Measurements from ENCODE around the gene ALG6.

Gene ALG6

DNA sequence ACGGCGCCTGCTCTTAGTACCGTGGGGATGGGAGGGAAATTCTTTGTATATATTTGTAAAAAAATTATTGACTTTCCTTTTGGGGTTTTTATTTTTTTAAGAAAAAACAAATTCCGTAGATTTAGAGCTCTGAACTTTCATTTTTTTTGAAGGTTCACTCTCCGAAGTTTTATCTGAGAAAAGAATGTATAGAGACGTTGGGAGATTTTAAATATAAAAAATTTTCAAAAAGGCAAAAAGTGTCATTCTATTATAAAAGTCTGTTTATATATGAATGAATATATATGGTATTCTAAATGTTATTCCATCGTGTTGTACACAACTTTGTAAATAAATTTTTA is 42.7 kb upstream of the ALG6 start:
- Mint-ChIP-seq H3K27ac (peak overlapping the region; percentile 91), H3K36me3 (ENCODE audit: low read depth) (peaks cover 8% of the 10 kb centered on the region), H3K4me1 (ENCODE audit: low read depth) (peaks cover 27% of the 10 kb centered on the region), H3K9me3 (peaks cover 3% of the 10 kb centered on the region), H3K27me3 (ENCODE audit: low read depth) (peaks cover 80% of the 10 kb centered on the region), H3K4me3 (peak overlapping the region; percentile 80)
- no peak for DNase-seq (ENCODE audit: low spot score)

DNA sequence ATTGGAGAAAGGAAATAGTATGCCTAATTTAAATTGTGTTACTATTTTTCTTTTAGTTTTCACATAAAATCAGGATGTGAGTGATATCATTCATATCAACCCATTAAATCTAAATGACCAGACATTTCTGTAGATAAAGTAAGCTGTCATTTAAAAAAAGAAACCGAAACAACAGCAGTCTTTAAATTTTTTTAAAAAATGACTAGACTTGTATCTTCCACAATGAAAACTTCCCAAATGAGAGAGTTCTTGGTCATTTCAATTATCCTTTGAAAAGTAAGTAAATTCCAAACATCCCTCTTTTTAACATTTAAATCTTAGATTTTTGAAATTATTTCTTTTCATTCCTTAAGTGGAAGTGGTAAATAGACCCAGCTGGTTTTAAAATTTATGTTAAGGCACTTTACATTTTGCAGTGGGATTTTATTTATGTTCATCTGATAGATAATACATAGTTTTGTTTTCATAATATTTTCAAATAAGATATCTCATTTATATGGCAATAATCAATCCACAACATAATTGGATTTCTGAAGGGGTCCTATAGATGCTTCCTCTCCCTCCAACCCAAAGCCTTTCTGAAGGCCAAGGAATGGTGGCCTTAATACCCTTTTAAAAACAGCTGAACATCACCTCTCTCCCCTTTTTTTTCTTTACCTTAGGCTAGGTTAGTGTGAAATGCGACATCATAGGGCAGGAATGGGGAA is 42.0 kb upstream of the ALG6 start:
- no peaks in the 10 kb centered on the region for H3K9me3 Mint-ChIP-seq
- peak overlapping the region; percentile 12 for H3K4me3 Mint-ChIP-seq
- H3K4me1 Mint-ChIP-seq (ENCODE audit: low read depth) = peaks cover 24% of the 10 kb centered on the region
- peaks cover 5% of the 10 kb centered on the region for H3K36me3 Mint-ChIP-seq (ENCODE audit: low read depth)
- DNase-seq (ENCODE audit: low spot score) = no peak
- peak overlapping the region; percentile 41 for H3K27ac Mint-ChIP-seq
- H3K27me3 Mint-ChIP-seq (ENCODE audit: low read depth) = peaks cover 77% of the 10 kb centered on the region

DNA sequence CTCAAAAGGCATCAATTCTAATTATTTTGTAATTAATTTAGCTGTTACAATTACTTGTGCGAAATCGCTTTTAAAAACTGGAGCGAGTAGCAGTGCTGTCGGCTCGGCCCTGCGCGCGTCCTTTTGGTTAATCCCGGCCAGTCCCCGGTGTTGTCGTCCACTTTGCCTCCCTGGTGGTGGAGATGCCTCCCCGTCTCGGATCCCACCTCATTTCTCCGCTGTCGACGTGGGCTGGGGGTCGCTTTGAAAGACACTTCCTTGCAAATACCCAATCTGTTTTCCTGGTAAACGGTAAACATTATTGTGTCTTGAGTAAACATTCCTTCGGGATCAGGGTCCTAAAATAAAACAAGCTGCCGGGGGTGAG is 41.3 kb upstream of the ALG6 start:
- H3K4me1 Mint-ChIP-seq (ENCODE audit: low read depth) = peaks cover 24% of the 10 kb centered on the region
- H3K27me3 Mint-ChIP-seq (ENCODE audit: low read depth) = peaks cover 77% of the 10 kb centered on the region
- peaks cover 5% of the 10 kb centered on the region for H3K36me3 Mint-ChIP-seq (ENCODE audit: low read depth)

DNA sequence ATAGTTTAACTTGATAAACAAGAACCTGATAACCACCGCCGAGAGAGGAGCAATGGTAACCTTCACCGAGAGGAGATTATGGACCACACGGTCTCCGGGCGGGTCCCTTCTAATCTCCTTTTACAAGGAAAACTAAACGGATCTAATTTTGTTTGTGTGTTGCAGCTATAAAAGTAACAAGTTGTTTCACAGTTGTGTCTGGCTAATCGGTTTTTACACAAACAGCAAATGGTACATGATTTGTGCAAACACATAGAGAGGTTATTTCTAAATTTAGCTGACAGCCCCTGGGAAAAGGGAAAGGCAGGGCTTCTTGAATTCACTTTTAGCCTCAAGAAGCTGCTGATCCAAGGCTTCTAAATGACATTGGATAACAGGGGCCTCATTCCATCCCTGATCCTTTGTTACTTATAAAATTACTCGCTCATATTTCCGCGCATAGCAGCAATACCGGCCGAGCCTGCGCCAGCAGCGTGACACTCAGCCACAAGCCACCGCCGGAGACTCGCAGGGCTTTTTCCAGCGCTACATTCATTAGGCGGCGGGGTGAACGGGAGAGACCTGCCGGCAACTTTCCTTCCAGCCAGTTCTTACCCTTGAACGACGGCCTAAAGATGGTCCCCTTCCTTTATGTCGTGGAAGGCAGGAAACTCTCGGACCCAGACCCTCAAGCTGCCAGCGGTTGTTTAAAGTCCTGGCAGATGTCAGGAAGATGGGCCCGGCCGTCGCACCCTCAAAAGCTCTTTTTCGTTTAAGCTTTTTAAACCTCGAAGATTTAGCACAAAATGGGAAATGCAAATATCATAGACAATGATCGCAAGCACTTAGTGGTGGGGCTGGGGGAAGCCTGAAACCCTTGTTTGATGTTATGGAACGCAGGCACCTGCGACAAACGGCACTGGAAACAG is 40.7 kb upstream of the ALG6 start:
- no peak for DNase-seq (ENCODE audit: low spot score)
- peak overlapping the region; percentile 76 for H3K27ac Mint-ChIP-seq
- no peaks in the 10 kb centered on the region for H3K9me3 Mint-ChIP-seq
- peaks cover 74% of the 10 kb centered on the region for H3K27me3 Mint-ChIP-seq (ENCODE audit: low read depth)
- peak overlapping the region; percentile 29 for H3K4me3 Mint-ChIP-seq
- peaks cover 18% of the 10 kb centered on the region for H3K4me1 Mint-ChIP-seq (ENCODE audit: low read depth)
- peaks cover 5% of the 10 kb centered on the region for H3K36me3 Mint-ChIP-seq (ENCODE audit: low read depth)

More for the DNA sequence above, 41.3 kb upstream of the ALG6 start:
- Mint-ChIP-seq H3K4me3 (no peak overlapping the region), H3K9me3 (no peaks in the 10 kb centered on the region), H3K27ac (peak overlapping the region; percentile 42)
- DNase-seq (ENCODE audit: low spot score) = no peak

DNA sequence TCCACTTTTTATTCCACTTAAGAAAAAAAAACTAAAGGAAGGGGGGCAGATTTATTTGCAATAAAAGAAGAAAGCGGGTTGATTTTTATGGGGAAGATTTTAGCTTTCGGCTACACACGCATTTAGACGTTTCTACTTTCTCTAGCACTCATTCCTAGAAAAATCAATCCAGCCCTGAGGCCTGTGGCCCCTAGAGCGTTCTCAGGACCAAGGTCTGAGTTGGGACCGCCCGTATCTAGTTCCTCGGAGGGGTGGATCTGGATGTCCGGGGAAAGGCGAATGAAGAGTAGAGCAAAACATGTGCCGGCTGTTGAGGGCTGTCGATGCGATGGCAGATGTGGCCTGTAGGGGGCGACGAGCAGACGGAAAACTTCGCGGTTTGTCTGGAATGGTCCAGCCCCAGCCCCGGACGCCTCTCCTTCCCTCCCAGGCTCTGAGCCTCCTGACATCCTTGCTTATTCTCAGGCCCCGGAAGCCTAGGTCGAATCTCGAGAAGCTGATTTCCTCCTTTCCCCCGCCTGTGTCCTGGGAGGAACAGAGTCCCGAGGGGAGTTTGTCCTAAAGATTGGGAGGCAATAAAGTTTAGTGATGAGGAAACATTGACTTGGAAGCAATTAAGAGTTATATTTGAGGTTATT is 39.9 kb upstream of the ALG6 start:
- Mint-ChIP-seq H3K36me3 (ENCODE audit: low read depth) (peaks cover 3% of the 10 kb centered on the region), H3K4me3 (peak overlapping the region; percentile 29), H3K9me3 (no peaks in the 10 kb centered on the region), H3K27ac (peak overlapping the region; percentile 76), H3K4me1 (ENCODE audit: low read depth) (peaks cover 16% of the 10 kb centered on the region), H3K27me3 (ENCODE audit: low read depth) (peaks cover 76% of the 10 kb centered on the region)
- peak; percentile 54 for DNase-seq (ENCODE audit: low spot score)

DNA sequence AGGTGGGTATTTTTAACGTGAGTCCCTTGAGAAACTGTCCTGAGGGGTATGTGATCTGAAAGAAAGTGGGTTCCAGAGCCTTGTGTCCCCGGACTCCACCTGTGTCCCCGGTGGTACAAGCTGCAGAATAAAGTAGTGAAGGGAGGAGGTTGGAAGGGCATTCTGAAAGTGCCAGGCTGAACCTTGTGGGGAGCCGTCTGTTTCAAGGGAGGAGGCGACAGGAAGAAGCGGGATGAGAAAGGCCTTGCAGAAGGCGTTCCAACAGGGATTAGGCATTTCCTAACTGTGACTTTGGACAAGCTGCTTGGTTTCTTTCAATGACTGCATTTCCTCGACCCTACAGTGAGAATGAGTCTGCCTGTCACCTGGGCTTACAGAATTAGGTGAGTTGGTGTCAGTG is 39.3 kb upstream of the ALG6 start:
- no peak overlapping the region for H3K27ac Mint-ChIP-seq
- no peak overlapping the region for H3K4me3 Mint-ChIP-seq
- no peaks in the 10 kb centered on the region for H3K9me3 Mint-ChIP-seq
- peaks cover 81% of the 10 kb centered on the region for H3K27me3 Mint-ChIP-seq (ENCODE audit: low read depth)
- peaks cover 16% of the 10 kb centered on the region for H3K4me1 Mint-ChIP-seq (ENCODE audit: low read depth)
- DNase-seq (ENCODE audit: low spot score) = no peak
- H3K36me3 Mint-ChIP-seq (ENCODE audit: low read depth) = peaks cover 3% of the 10 kb centered on the region

DNA sequence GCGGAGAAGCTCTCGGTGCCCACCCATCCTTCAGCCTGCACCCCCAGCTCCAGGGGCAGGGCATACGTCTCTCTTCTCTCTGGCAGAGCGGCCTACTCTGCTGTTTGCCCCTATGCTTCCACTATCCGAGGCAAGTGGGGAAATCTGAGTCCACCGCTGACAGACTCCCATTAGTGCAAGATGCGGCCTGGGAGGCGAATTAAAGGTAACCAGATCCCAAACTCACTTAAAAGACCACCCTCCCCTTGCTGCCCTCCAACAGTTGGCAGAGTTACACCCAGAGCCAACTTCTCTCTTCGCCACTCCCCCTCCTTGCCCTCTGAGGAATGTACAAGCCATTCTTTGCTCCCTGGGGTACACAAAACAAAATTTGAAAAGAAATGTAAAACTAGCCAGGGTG is 38.6 kb upstream of the ALG6 start:
- peaks cover 3% of the 10 kb centered on the region for H3K36me3 Mint-ChIP-seq (ENCODE audit: low read depth)
- peaks cover 82% of the 10 kb centered on the region for H3K27me3 Mint-ChIP-seq (ENCODE audit: low read depth)
- H3K4me1 Mint-ChIP-seq (ENCODE audit: low read depth) = peaks cover 16% of the 10 kb centered on the region
- H3K27ac Mint-ChIP-seq = no peak overlapping the region
- no peak overlapping the region for H3K4me3 Mint-ChIP-seq
- DNase-seq (ENCODE audit: low spot score) = no peak
- no peaks in the 10 kb centered on the region for H3K9me3 Mint-ChIP-seq

DNA sequence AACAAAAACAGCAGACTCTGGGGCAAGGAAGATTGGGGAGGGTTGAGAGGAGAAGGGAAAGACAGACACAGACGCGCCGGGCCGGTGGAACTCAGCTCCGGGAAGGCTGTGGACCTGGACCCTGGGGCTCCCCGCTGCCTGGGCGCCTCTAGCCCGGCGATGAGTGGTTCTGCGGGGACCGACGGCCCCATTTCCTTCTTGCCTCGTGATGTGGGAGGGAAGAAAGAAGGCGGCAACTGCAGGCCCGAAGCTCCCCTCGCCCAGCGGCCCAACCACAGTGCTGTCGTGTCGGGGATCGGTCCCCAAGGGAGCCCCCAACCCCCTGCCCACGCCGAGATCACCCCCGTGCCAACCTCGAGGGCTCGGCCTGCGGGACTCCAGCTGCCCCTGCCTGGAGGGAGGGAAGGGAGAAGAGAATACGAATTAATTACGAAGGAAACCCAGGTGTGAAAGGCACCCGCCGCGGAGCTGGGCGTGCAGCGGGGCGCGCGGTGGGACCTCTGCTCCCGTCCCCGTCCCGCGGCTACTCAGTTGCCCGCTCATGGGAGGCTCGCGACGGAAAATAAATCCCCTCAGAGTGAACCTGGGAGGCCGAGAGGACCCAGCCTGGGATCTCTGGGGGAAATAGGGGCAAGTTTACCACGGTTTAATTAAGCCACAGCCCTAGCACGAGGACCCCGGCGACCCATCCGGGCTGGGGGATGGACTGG is 37.7 kb upstream of the ALG6 start:
- no peak for DNase-seq (ENCODE audit: low spot score)
- Mint-ChIP-seq H3K9me3 (no peaks in the 10 kb centered on the region), H3K27ac (no peak overlapping the region), H3K4me1 (ENCODE audit: low read depth) (peaks cover 14% of the 10 kb centered on the region), H3K36me3 (ENCODE audit: low read depth) (peaks cover 1% of the 10 kb centered on the region), H3K27me3 (ENCODE audit: low read depth) (peaks cover 87% of the 10 kb centered on the region), H3K4me3 (peak overlapping the region; percentile 30)

DNA sequence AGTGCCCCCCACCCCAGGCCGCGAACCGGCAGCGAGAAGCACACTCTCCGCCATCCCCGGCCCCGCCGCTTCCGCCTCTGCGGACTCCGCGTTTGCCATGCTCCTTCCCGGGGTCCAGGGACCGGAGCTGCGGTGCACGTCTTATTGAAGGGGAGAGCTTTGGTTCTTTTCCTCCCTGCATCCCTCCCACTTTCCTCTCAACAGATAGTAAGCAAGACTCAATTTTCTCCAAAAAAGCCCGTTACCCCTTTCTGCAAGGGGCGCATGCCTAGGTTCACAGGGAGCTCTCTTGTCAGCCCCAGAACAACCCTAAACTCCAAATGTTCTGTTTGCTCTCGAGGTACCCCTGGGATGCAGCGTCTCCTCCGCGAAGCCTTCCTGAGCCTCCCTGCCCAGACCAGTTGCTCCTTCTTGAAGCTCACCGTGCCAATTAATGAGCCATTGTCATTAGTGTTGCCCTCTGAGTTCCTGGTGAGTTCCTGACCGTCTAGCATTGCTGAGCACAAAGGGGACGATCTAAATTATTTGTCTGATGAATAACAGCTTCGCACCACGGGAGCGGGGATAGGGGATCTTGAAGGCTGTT is 37.0 kb upstream of the ALG6 start:
- H3K27me3 Mint-ChIP-seq (ENCODE audit: low read depth) = peaks cover 88% of the 10 kb centered on the region
- DNase-seq (ENCODE audit: low spot score) = no peak
- H3K4me3 Mint-ChIP-seq = peak overlapping the region; percentile 22
- no peaks in the 10 kb centered on the region for H3K9me3 Mint-ChIP-seq
- peaks cover 14% of the 10 kb centered on the region for H3K4me1 Mint-ChIP-seq (ENCODE audit: low read depth)
- H3K36me3 Mint-ChIP-seq (ENCODE audit: low read depth) = peaks cover 1% of the 10 kb centered on the region
- no peak overlapping the region for H3K27ac Mint-ChIP-seq

DNA sequence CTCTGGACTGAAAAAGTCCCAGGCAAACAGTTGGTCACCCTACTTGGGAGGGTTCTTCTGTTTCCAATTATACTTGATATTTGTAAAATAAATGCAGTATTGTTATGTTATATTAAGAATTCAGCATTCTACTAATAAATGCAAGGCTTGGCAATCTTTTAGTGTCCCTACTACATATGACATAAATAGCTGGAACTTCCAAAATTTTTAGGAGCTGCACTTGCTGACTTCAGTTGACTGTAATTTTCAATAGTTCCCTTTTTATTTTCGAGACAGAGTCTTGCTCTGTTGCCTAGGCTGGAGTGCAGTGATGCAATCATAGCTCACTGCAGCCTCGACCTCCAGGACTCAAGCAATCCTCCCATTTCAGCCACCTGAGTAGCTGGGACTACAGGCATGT is 25.0 kb upstream of the ALG6 start:
- H3K36me3 Mint-ChIP-seq (ENCODE audit: low read depth) = no peaks in the 10 kb centered on the region

DNA sequence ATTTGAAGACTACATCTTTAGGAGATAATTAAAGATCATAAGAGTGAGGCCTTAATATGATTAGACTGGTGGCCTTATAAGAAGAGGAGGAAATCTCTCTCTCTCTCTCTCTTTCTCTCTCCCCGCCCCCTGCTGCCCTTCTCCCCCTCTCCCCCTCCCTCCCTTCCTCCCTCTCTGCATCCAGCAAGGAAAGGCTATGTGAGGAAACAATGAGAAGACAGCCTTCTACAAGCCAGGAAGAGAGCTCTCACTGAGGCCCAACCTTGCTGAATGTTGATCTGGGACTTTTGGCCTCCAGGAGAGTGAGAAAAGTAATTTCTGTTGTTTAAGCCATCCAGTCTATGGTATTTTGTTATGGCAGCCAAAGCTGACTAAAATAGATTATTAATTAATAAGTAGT is 23.5 kb upstream of the ALG6 start:
- H3K27ac Mint-ChIP-seq = no peak overlapping the region
- no peaks in the 10 kb centered on the region for H3K36me3 Mint-ChIP-seq (ENCODE audit: low read depth)
- peaks cover 17% of the 10 kb centered on the region for H3K27me3 Mint-ChIP-seq (ENCODE audit: low read depth)
- DNase-seq (ENCODE audit: low spot score) = no peak
- H3K4me1 Mint-ChIP-seq (ENCODE audit: low read depth) = no peaks in the 10 kb centered on the region
- no peak overlapping the region for H3K4me3 Mint-ChIP-seq
- no peaks in the 10 kb centered on the region for H3K9me3 Mint-ChIP-seq

More for the DNA sequence above, 25.0 kb upstream of the ALG6 start:
- Mint-ChIP-seq H3K27me3 (ENCODE audit: low read depth) (peaks cover 17% of the 10 kb centered on the region), H3K4me1 (ENCODE audit: low read depth) (no peaks in the 10 kb centered on the region), H3K9me3 (no peaks in the 10 kb centered on the region), H3K27ac (no peak overlapping the region), H3K4me3 (no peak overlapping the region)
- no peak for DNase-seq (ENCODE audit: low spot score)

DNA sequence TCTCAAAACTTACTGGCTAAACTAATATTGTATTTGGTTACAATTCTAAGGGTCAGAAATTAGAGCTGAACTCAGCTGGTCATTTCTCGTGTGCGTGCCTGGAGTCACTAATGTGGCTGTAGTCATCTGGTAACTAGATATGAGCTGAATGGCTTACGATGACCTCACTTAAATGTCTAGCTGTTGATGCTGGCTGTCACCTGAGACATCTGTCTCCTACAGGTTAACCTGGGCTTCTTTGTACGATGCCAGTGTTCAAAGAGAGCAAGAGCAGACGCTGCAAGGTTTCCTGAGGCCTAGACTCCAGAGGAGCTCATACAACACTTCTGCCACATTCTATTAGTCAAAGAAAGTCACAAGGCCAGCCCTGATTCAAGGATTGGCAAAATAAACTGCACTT is 17.1 kb upstream of the ALG6 start:
- Mint-ChIP-seq H3K27me3 (ENCODE audit: low read depth) (peaks cover 39% of the 10 kb centered on the region), H3K4me3 (no peak overlapping the region), H3K27ac (no peak overlapping the region), H3K4me1 (ENCODE audit: low read depth) (no peaks in the 10 kb centered on the region), H3K36me3 (ENCODE audit: low read depth) (no peaks in the 10 kb centered on the region), H3K9me3 (no peaks in the 10 kb centered on the region)
- DNase-seq (ENCODE audit: low spot score) = no peak

DNA sequence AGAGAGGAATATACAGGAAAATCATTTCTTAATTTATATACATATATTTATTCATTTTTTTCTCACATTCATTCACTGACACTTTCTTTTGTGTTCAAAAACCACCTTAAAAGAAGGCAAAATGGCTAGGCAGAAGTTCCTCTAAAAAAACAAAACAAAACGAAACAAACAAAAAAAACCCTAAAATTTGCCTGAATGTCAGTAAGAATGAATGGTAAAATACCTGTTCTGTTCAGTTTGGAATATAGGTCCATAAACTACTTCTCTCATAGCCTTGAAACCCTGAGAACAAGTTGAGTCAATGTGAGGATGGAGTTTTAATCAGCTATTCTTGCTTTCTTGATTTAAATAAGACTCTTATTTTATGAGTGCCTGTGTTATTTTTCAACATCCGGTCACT is 14.7 kb upstream of the ALG6 start:
- Mint-ChIP-seq H3K9me3 (no peaks in the 10 kb centered on the region), H3K4me1 (ENCODE audit: low read depth) (no peaks in the 10 kb centered on the region), H3K27ac (no peak overlapping the region), H3K4me3 (no peak overlapping the region), H3K27me3 (ENCODE audit: low read depth) (peaks cover 35% of the 10 kb centered on the region), H3K36me3 (ENCODE audit: low read depth) (no peaks in the 10 kb centered on the region)
- no peak for DNase-seq (ENCODE audit: low spot score)

Data from T-helper 2 cell treated with Interferon-gamma antibody and Interleukin-4, amounts not matched to agents 5 μg/mL and 100 μg/mL, for 36 hours (primary cell).